Measurements from ENCODE around the gene SAA2.

GRCh38 chr11:18248561-18248960 lies at the start of gene SAA2:
- TF ChIP-seq TAF1 (conservative IDR thresholded peaks at IDR 0.05) (no peak), MAX (IDR thresholded peaks at IDR 0.05) (peak; percentile 46), ATF3 (IDR thresholded peaks at IDR 0.05) (no peak), ZBTB33 (IDR thresholded peaks at IDR 0.05) (no peak), YY1 (IDR thresholded peaks at IDR 0.05) (peak; percentile 41), REST (IDR thresholded peaks at IDR 0.05) (no peak), CTCF (IDR thresholded peaks at IDR 0.05; ENCODE audit: low read depth, low read length, missing input control) (no peak), FOXA1 (IDR thresholded peaks at IDR 0.05) (no peak), RXRA (IDR thresholded peaks at IDR 0.05) (peak; percentile 71 to 77), RAD21 (IDR thresholded peaks at IDR 0.05) (no peak), EGR1 (IDR thresholded peaks at IDR 0.05; ENCODE audit: low read depth in 2 of 2) (no peak), JUND (IDR thresholded peaks at IDR 0.05) (peak in 1 of 2 donors; percentile 55), SP1 (IDR thresholded peaks at IDR 0.05) (peak; percentile 42)

Measured in liver (tissue), 3 donors.